H1 (cell line): Measurements from ENCODE around the gene BRD2.

Experiments
- HDAC2 ChIP-seq, 2 experiments: fragments of 300-600 bp in 1 of 2; sonication (generic) in 1 of 2; IDR thresholded peaks; 2 replicates each; pipeline ENCODE4 v1.6.1; 2011 to 2012; ENCODE audit warnings: low read depth in 2 of 2, low read length in 2 of 2, mild to moderate bottlenecking in 2 of 2, moderate library complexity in 2 of 2, borderline replicate concordance in 1 of 2, inconsistent platforms in 1 of 2
- RFX5 ChIP-seq: IDR thresholded peaks from 2 replicates; pipeline ENCODE4 v1.6.1; 2011; ENCODE audit warnings: low read depth, low read length, improper control_type of control experiment, borderline replicate concordance

DNA sequence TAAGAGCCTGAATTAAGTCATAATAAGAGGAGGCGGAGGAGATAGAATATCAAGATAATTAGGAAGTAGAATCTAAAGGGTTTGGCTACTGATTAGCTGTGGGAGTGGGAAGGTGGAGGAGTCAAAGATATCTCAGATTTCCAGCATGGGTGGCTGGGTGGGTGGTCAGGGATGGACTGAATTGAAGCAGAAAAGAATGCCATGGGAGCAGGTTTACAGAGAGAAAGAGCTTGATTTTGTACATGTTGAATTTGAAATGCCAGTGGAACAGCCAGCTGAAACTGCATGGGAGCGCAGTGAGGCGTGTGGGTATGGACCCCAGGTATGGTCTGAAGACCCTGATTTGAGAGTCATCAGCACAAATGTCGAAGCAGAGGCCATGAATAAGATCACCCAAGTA, 14.1 kb upstream of the BRD2 start:
- TF ChIP-seq RFX5 (no peak), HDAC2 (IDR thresholded peaks at IDR 0.05; ENCODE audit: borderline replicate concordance in 1 of 2, low read depth in 2 of 2, low read length in 2 of 2) (no peak)
